ENCODE data around the gene PDE6B. TPM values are rescaled to one million over a fixed set of nuclear protein-coding genes. Genes with fewer than 3 reads are reported as not detected.
"Not testable (repeated sequence)": the region's sequence is repeated elsewhere in the genome, so short reads cannot be mapped to it uniquely, and the experiment has no call there.

PDE6B gene
- total RNA-seq, 1 experiment from 2014 or later: 9.4 TPM

GRCh38 chr4:661881-662761 is 36.7 kb downstream of the PDE6B start:
- in situ Hi-C loops (cut with HindIII; ENCODE audit: low pct_unique_long_range_greater_than_20kb, low sequenced_read_pairs): no loop called here
- DNase-seq (ENCODE audit: low read depth): no peak

GRCh38 chr4:663046-663437 is 37.7 kb downstream of the PDE6B start:
- in situ Hi-C loops (cut with HindIII; ENCODE audit: low pct_unique_long_range_greater_than_20kb, low sequenced_read_pairs): no loop called here
- DNase-seq (ENCODE audit: low read depth): no peak

- in situ Hi-C loops (cut with HindIII; ENCODE audit: low pct_unique_long_range_greater_than_20kb, low sequenced_read_pairs): no loop called here
- no peak for DNase-seq (ENCODE audit: low read depth)
Observed at GRCh38 chr4:663438-664428, 38.4 kb downstream of the PDE6B start.

GRCh38 chr4:664713-665231 is 39.4 kb downstream of the PDE6B start:
- no peak for DNase-seq (ENCODE audit: low read depth)
- in situ Hi-C loops (cut with HindIII; ENCODE audit: low pct_unique_long_range_greater_than_20kb, low sequenced_read_pairs): no loop called here

- no peak for DNase-seq (ENCODE audit: low read depth)
- in situ Hi-C loops (cut with HindIII; ENCODE audit: low pct_unique_long_range_greater_than_20kb, low sequenced_read_pairs): no loop called here
Observed at GRCh38 chr4:665381-665750, 40.0 kb downstream of the PDE6B start.

- in situ Hi-C loops (cut with HindIII; ENCODE audit: low pct_unique_long_range_greater_than_20kb, low sequenced_read_pairs): no loop called here
- DNase-seq (ENCODE audit: low read depth): no peak
Observed at GRCh38 chr4:665751-666435, 40.5 kb downstream of the PDE6B start.

GRCh38 chr4:666436-666810 is 41.0 kb downstream of the PDE6B start:
- in situ Hi-C loops (cut with HindIII; ENCODE audit: low pct_unique_long_range_greater_than_20kb, low sequenced_read_pairs): no loop called here
- DNase-seq (ENCODE audit: low read depth): no peak

GRCh38 chr4:666822-667544 is 41.6 kb downstream of the PDE6B start:
- in situ Hi-C loops (cut with HindIII; ENCODE audit: low pct_unique_long_range_greater_than_20kb, low sequenced_read_pairs): no loop called here
- no peak for DNase-seq (ENCODE audit: low read depth)

GRCh38 chr4:667545-667925 is 42.2 kb downstream of the PDE6B start:
- no peak for DNase-seq (ENCODE audit: low read depth)
- in situ Hi-C loops (cut with HindIII; ENCODE audit: low pct_unique_long_range_greater_than_20kb, low sequenced_read_pairs): no loop called here

- DNase-seq (ENCODE audit: low read depth); in situ Hi-C loops (cut with HindIII; ENCODE audit: low pct_unique_long_range_greater_than_20kb, low sequenced_read_pairs): not testable (repeated sequence)
Observed at GRCh38 chr4:668219-668618, 42.8 kb downstream of the PDE6B start.

GRCh38 chr4:669806-670559 is 44.6 kb downstream of the PDE6B start:
- in situ Hi-C loops (cut with HindIII; ENCODE audit: low pct_unique_long_range_greater_than_20kb, low sequenced_read_pairs); DNase-seq (ENCODE audit: low read depth): not testable (repeated sequence)

- in situ Hi-C loops (cut with HindIII; ENCODE audit: low pct_unique_long_range_greater_than_20kb, low sequenced_read_pairs): no loop called here
- no peak for DNase-seq (ENCODE audit: low read depth)
Observed at GRCh38 chr4:671769-672168, 46.4 kb downstream of the PDE6B start.

- in situ Hi-C loops (cut with HindIII; ENCODE audit: low pct_unique_long_range_greater_than_20kb, low sequenced_read_pairs): no loop called here
- no peak for DNase-seq (ENCODE audit: low read depth)
Observed at GRCh38 chr4:673349-674091, 48.1 kb downstream of the PDE6B start.

- in situ Hi-C loops (cut with HindIII; ENCODE audit: low pct_unique_long_range_greater_than_20kb, low sequenced_read_pairs): no loop called here
- peak; percentile 94 for DNase-seq (ENCODE audit: low read depth)
Observed at GRCh38 chr4:674172-675035, 49.0 kb downstream of the PDE6B start, which contains the start of the genes ATP5ME and MYL5. TSS of gene ATP5ME (minus strand) at chr4:674276. CDS start at chr4:674247, 29 bp downstream. TSS of gene MYL5 (plus strand) at chr4:674542. CDS start at chr4:678027, 3,485 bp downstream.

- no peak for DNase-seq (ENCODE audit: low read depth)
- in situ Hi-C loops (cut with HindIII; ENCODE audit: low pct_unique_long_range_greater_than_20kb, low sequenced_read_pairs): no loop called here
Observed at GRCh38 chr4:675036-675882, 49.9 kb downstream of the PDE6B start.
